GM18505 (cell line): ENCODE measurements around the gene TMEM79.

Experiments used
- ATAC-seq: cut with Tn5 transposase; IDR thresholded peaks from one replicate; pipeline ENCODE4 v1.9.1; 2021; ENCODE audit not compliant: unreplicated experiment
- POLR2A ChIP-seq: IDR thresholded peaks from 4 replicates; pipeline ENCODE4 v1.6.1; 2011; ENCODE audit warnings: borderline replicate concordance; ENCODE audit not compliant: insufficient read depth, insufficient read length; ENCODE audit errors: extremely low read depth

Gene TMEM79

GRCh38 chr1:156281693-156282478 is 2.2 kb upstream of the TMEM79 start:
- ATAC-seq = no peak
- TF ChIP-seq POLR2A = peak; percentile 57

DNA sequence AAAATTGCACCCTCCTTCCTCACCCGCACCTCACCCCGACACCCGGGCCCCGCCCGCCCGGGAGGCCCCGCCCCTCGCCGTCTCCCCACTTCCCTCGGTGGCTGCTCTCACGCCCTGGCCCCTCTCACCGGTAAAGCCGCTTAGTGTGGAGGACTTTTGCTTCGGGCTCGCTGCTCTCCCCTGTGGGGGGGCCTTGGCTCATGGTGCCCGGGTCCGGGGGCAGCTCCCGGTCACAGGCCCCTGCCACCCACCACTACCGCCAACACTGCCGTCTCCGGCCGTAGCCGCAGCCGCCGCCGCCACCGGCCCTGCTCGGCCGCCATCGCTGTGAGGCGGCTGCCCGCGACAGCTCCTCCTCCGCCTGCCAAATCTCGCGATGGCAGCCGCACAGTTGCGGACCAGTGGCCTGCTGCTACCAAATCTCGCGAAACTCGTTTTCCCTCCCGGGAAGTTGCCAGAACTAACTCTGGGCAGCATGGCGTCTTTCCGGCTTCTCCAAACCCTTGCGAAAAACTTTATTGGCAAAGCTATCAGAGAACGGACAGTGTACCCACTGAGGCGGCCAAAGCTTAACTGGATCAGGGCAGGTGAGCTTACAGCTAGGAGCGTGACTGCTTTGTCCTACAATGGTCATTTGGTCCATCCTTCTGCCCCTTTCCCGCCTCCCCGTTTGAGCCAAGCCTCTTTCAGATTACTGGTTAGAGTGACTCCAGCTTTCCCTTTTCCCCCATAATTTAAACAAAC is 1.5 kb upstream of the TMEM79 start, which contains the start of gene SMG5:
SMG5 (minus strand) TSS at position 347 of the 744 bp plus-strand sequence; CDS start at position 202, 145 bp downstream.
- TF ChIP-seq POLR2A = peak; percentile 99
- ATAC-seq = peak; percentile 71

DNA sequence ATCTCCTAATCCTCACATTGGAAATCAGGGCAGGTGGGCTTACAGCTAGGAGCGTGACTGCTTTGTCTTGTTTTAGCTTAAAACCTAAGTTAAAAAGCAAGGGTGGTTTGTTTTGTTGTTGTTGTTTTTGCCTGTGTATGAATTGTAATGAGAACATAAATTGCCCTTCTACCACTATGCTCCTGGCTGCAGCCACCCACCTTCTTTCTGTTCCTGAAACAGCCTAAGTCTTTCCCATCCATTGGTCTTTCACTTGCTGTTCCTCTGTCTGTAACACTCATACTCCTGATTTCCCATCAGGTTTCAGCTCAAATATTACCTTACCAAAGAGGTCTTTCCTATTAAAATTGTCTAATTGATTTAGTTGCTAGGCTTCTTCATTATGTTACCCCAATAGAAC is 604 bp upstream of the TMEM79 start:
- TF ChIP-seq POLR2A = no peak
- ATAC-seq = no peak

DNA sequence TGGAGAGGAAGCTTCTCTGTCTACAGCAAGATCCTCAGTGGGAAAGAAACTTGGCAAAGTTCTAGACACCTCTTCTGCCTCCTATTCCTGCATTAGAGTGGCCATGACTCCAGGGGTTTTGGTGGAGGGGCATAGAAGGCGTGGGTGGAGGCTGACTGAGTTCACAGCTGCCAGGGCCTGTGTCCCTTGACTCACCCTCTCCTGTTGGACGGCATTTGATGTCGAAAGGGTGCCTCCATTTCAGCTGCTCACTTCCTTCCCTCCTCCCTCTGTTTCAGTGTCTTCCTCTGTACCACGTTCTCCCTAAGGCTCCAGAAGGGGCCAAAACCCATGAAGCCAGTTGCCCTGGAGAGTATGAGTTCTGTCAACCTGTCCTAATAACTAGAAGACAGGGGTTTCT is 632 bp downstream of the TMEM79 start:
- ATAC-seq = no peak
- TF ChIP-seq POLR2A = no peak

DNA sequence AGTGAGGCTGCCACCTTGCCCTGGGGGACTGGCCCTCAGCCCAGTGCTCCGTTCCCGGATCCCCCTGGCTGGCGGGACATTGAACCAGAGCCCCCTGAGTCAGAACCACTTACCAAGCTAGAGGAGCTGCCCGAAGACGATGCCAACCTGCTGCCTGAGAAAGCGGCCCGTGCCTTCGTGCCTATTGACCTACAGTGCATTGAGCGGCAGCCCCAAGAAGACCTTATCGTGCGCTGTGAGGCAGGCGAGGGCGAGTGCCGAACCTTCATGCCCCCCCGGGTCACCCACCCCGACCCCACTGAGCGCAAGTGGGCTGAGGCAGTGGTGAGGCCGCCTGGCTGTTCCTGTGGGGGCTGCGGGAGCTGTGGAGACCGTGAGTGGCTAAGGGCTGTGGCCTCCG is 1.3 kb downstream of the TMEM79 start:
- TF ChIP-seq POLR2A = no peak
- no peak for ATAC-seq

- ATAC-seq = no peak
Measured at GRCh38 chr1:156286061-156286460, 1.9 kb downstream of the TMEM79 start.

GRCh38 chr1:156289857-156290256 is 5.7 kb downstream of the TMEM79 start:
- no peak for ATAC-seq

More at GRCh38 chr1:156286061-156286460, 1.9 kb downstream of the TMEM79 start:
- no peak for TF ChIP-seq POLR2A

DNA sequence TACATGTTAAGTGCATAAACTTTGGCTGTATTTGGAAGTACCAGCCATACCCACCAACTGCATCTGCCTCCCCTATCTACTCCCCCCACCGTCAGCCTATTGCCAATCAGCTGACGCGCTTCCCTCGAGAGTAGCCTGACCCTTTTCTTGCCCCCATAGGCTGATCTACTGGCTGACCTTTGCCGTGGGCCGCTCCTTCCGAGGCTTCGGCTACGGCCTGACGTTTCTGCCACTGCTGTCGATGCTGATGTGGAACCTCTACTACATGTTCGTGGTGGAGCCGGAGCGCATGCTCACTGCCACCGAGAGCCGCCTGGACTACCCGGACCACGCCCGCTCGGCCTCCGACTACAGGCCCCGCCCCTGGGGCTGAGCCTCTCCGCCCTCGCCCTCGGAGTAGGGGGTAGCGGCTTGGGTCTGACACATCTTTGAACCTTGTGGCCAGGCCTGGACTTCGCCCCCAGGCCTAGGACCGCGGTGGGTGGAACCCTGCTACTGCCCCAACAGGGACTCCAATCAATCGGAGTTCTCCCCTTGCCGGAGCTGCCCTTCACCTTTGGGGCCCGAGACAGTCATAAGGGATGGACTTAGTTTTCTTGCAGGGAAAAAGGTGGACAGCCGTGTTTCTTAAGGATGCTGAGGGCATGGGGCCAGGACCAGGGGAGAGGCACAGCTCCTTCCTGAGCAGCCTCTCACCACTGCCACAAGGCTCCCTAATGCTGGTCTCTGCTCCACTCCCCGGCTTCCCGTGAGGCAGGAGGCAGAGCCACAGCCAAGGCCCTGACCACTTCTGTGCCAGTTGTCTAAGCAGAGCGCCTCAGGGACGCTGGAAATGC is 7.3 kb downstream of the TMEM79 start:
- no peak for ATAC-seq
- no peak for TF ChIP-seq POLR2A

More at GRCh38 chr1:156289857-156290256, 5.7 kb downstream of the TMEM79 start:
- TF ChIP-seq POLR2A = no peak

DNA sequence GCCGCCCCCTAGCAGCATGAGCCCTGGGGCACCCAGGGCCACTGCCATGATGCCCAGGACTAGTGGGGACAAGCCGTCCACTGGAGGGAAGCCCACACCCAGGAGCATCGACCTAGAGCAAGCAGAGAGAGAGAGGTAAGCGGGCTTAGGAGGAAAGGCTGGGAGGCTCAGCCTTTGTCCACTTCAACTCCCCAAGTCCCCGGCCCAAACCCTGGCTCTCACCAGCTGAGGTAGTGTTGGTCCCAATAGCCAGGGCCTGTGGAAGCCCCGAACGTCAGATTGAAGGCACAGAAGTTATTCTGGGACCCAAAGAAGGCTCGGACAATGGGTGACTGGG is 8.9 kb downstream of the TMEM79 start:
- no peak for TF ChIP-seq POLR2A
- ATAC-seq = no peak

GRCh38 chr1:156293895-156294294 is 9.8 kb downstream of the TMEM79 start:
- no peak for ATAC-seq
- no peak for TF ChIP-seq POLR2A

- ATAC-seq = no peak
- peak; percentile 82 for TF ChIP-seq POLR2A
Measured at GRCh38 chr1:156295391-156295947, 11.3 kb downstream of the TMEM79 start, which contains the start of gene GLMP. Gene GLMP (minus strand): TSS chr1:156295679. CDS start chr1:156295645, 34 bp downstream.

GRCh38 chr1:156298852-156299357 is 14.8 kb downstream of the TMEM79 start, which contains the start of gene VHLL:
Gene VHLL (minus strand): TSS chr1:156299307. CDS start chr1:156299189, 118 bp downstream.
- no peak for TF ChIP-seq POLR2A
- ATAC-seq = no peak
